Type B pancreatic cell (in vitro differentiated cells): Measurements from ENCODE around the gene ENOSF1. TPM values are rescaled to one million over a fixed set of nuclear protein-coding genes. Genes with fewer than 3 reads are reported as not detected.
"Not testable (repeated sequence)": the region's sequence is repeated elsewhere in the genome, so short reads cannot be mapped to it uniquely, and the experiment has no call there.

Experiments
- DNase-seq: peaks from one replicate; pipeline ENCODE4 v3.0.0; 2021; ENCODE audit warnings: mixed read lengths; ENCODE audit not compliant: unreplicated experiment; ENCODE audit errors: extremely low spot score
- H3K27ac Mint-ChIP-seq: 2 replicates; pipeline ENCODE4 v1.8.0; 2021; ENCODE audit warnings: mild to moderate bottlenecking, mixed read lengths
- H3K27me3 Mint-ChIP-seq: 2 replicates; pipeline ENCODE4 v1.8.0; 2021; ENCODE audit warnings: mixed read lengths
- H3K36me3 Mint-ChIP-seq: 2 replicates; pipeline ENCODE4 v1.8.0; 2021; ENCODE audit warnings: mixed read lengths
- H3K4me1 Mint-ChIP-seq: one replicate; pipeline ENCODE4 v1.8.0; 2021; ENCODE audit warnings: mixed read lengths; ENCODE audit not compliant: unreplicated experiment
- H3K4me3 Mint-ChIP-seq: 2 replicates; pipeline ENCODE4 v1.8.0; 2021; ENCODE audit warnings: mild to moderate bottlenecking, mixed read lengths
- H3K9me3 Mint-ChIP-seq: 2 replicates; pipeline ENCODE4 v1.8.0; 2021; ENCODE audit warnings: mixed read lengths
- CTCF ChIP-seq: fragments of 200-600 bp; sonication (generic); conservative IDR thresholded peaks from 2 replicates; pipeline ENCODE4 v1.5.0; 2021; ENCODE audit warnings: antibody characterized with exemption, mild to moderate bottlenecking
- total RNA-seq: library from RNA; stranded (reverse); gene quantifications from 2 replicates; pipeline ENCODE4 v1.2.1, GENCODE V29; 2021; ENCODE audit warnings: low replicate concordance

The ENOSF1 gene
- total RNA-seq, 1 donor from 2014 or later: 63.1 TPM

- TF ChIP-seq CTCF: peak; percentile 84
- DNase-seq: no peak
These were observed 29.6 kb upstream of the ENOSF1 start for GRCh38 chr18:741931-742512.

GRCh38 chr18:732371-732770 lies 19.9 kb upstream of the ENOSF1 start:
- TF ChIP-seq CTCF: no peak
- Mint-ChIP-seq H3K27me3 (no peaks in the 10 kb centered on the region), H3K9me3 (no peaks in the 10 kb centered on the region), H3K27ac (no peak overlapping the region), H3K4me1 (no peaks in the 10 kb centered on the region), H3K4me3 (no peak overlapping the region), H3K36me3 (peaks cover 41% of the 10 kb centered on the region)
- no peak for DNase-seq

More at GRCh38 chr18:741931-742512, 29.6 kb upstream of the ENOSF1 start:
- H3K4me3 Mint-ChIP-seq: no peak overlapping the region
- no peaks in the 10 kb centered on the region for H3K27me3 Mint-ChIP-seq
- no peaks in the 10 kb centered on the region for H3K9me3 Mint-ChIP-seq
- H3K4me1 Mint-ChIP-seq: no peaks in the 10 kb centered on the region
- H3K27ac Mint-ChIP-seq: no peak overlapping the region
- peaks cover 8% of the 10 kb centered on the region for H3K36me3 Mint-ChIP-seq

GRCh38 chr18:731185-731584 lies 18.8 kb upstream of the ENOSF1 start:
- no peak for DNase-seq
- TF ChIP-seq CTCF: no peak
- peaks cover 43% of the 10 kb centered on the region for H3K36me3 Mint-ChIP-seq
- H3K4me3 Mint-ChIP-seq: no peak overlapping the region
- no peaks in the 10 kb centered on the region for H3K9me3 Mint-ChIP-seq
- H3K27ac Mint-ChIP-seq: no peak overlapping the region
- no peaks in the 10 kb centered on the region for H3K4me1 Mint-ChIP-seq
- no peaks in the 10 kb centered on the region for H3K27me3 Mint-ChIP-seq

GRCh38 chr18:730692-731091 lies 18.3 kb upstream of the ENOSF1 start:
- H3K36me3 Mint-ChIP-seq: peaks cover 39% of the 10 kb centered on the region
- no peak for DNase-seq
- H3K4me1 Mint-ChIP-seq: no peaks in the 10 kb centered on the region
- no peak overlapping the region for H3K27ac Mint-ChIP-seq
- no peaks in the 10 kb centered on the region for H3K27me3 Mint-ChIP-seq
- H3K9me3 Mint-ChIP-seq: no peaks in the 10 kb centered on the region
- no peak overlapping the region for H3K4me3 Mint-ChIP-seq
- no peak for TF ChIP-seq CTCF

GRCh38 chr18:730120-730519 lies 17.7 kb upstream of the ENOSF1 start:
- not testable (repeated sequence) for H3K9me3 Mint-ChIP-seq

More at GRCh38 chr18:730120-730519, 17.7 kb upstream of the ENOSF1 start:
- DNase-seq, H3K4me1 Mint-ChIP-seq, H3K4me3 Mint-ChIP-seq, H3K27me3 Mint-ChIP-seq: not testable (repeated sequence)
- Mint-ChIP-seq H3K27ac (peak overlapping the region; percentile 34), H3K36me3 (peaks cover 38% of the 10 kb centered on the region)
- TF ChIP-seq CTCF: peak; percentile 57
